ENCODE data around the gene PIP5K1C.

The PIP5K1C gene

GRCh38 chr19:3589949-3590348, 110.3 kb downstream of the PIP5K1C start:
- TF ChIP-seq REST (IDR thresholded peaks at IDR 0.05; ENCODE audit: insufficient read depth in 1 of 2, low read depth in 2 of 2, low read length in 2 of 2), result no peak
- no peak for TF ChIP-seq TAF1 (IDR thresholded peaks at IDR 0.05; ENCODE audit: borderline replicate concordance, insufficient read depth, low read length)

- TF ChIP-seq REST (IDR thresholded peaks at IDR 0.05; ENCODE audit: insufficient read depth in 1 of 2, low read depth in 2 of 2, low read length in 2 of 2), result no peak
- TF ChIP-seq SIN3A (IDR thresholded peaks at IDR 0.05; ENCODE audit: borderline replicate concordance, insufficient read depth, low read length), result no peak
- no peak for TF ChIP-seq FOXP2 (optimal IDR thresholded peaks at IDR 0.05; ENCODE audit: borderline replicate concordance, extremely low read depth, extremely low read length, insufficient read depth)
- no peak for TF ChIP-seq POLR2AphosphoS5 (IDR thresholded peaks at IDR 0.05; ENCODE audit: low read depth, low read length)
- TF ChIP-seq TAF1 (IDR thresholded peaks at IDR 0.05; ENCODE audit: borderline replicate concordance, insufficient read depth, low read length), result no peak
Observed at GRCh38 chr19:3589439-3589838, 110.8 kb downstream of the PIP5K1C start.

- TF ChIP-seq POLR2AphosphoS5 (IDR thresholded peaks at IDR 0.05; ENCODE audit: low read depth, low read length) (no peak), TAF1 (IDR thresholded peaks at IDR 0.05; ENCODE audit: borderline replicate concordance, insufficient read depth, low read length) (no peak), REST (IDR thresholded peaks at IDR 0.05; ENCODE audit: insufficient read depth in 1 of 2, low read depth in 2 of 2, low read length in 2 of 2) (no peak), FOXP2 (optimal IDR thresholded peaks at IDR 0.05; ENCODE audit: borderline replicate concordance, extremely low read depth, extremely low read length, insufficient read depth) (no peak), SIN3A (IDR thresholded peaks at IDR 0.05; ENCODE audit: borderline replicate concordance, insufficient read depth, low read length) (no peak)
Observed at GRCh38 chr19:3586707-3587346, 113.4 kb downstream of the PIP5K1C start.

GRCh38 chr19:3586127-3586626, 114.1 kb downstream of the PIP5K1C start:
- no peak for TF ChIP-seq FOXP2 (optimal IDR thresholded peaks at IDR 0.05; ENCODE audit: borderline replicate concordance, extremely low read depth, extremely low read length, insufficient read depth)
- no peak for TF ChIP-seq TAF1 (IDR thresholded peaks at IDR 0.05; ENCODE audit: borderline replicate concordance, insufficient read depth, low read length)
- TF ChIP-seq POLR2AphosphoS5 (IDR thresholded peaks at IDR 0.05; ENCODE audit: low read depth, low read length), result no peak
- no peak for TF ChIP-seq SIN3A (IDR thresholded peaks at IDR 0.05; ENCODE audit: borderline replicate concordance, insufficient read depth, low read length)
- no peak for TF ChIP-seq REST (IDR thresholded peaks at IDR 0.05; ENCODE audit: insufficient read depth in 1 of 2, low read depth in 2 of 2, low read length in 2 of 2)

Measured in PFSK-1 (cell line).